ENCODE measurements around the gene GPATCH3. TPM values are rescaled to one million over a fixed set of nuclear protein-coding genes. Genes with fewer than 3 reads are reported as not detected.
A peak's percentile ranks its signal among the peaks of the same experiment; 100 is the strongest.
"Not testable (repeated sequence)": the region's sequence is repeated elsewhere in the genome, so short reads cannot be mapped to it uniquely, and the experiment has no call there.

GPATCH3 gene
- total RNA-seq, 1 experiment from 2014 or later = 14.5 TPM

- not testable (repeated sequence) for DNase-seq (ENCODE audit: low read depth)
Measured at GRCh38 chr1:26873097-26873496, 27.2 kb downstream of the GPATCH3 start.

DNA sequence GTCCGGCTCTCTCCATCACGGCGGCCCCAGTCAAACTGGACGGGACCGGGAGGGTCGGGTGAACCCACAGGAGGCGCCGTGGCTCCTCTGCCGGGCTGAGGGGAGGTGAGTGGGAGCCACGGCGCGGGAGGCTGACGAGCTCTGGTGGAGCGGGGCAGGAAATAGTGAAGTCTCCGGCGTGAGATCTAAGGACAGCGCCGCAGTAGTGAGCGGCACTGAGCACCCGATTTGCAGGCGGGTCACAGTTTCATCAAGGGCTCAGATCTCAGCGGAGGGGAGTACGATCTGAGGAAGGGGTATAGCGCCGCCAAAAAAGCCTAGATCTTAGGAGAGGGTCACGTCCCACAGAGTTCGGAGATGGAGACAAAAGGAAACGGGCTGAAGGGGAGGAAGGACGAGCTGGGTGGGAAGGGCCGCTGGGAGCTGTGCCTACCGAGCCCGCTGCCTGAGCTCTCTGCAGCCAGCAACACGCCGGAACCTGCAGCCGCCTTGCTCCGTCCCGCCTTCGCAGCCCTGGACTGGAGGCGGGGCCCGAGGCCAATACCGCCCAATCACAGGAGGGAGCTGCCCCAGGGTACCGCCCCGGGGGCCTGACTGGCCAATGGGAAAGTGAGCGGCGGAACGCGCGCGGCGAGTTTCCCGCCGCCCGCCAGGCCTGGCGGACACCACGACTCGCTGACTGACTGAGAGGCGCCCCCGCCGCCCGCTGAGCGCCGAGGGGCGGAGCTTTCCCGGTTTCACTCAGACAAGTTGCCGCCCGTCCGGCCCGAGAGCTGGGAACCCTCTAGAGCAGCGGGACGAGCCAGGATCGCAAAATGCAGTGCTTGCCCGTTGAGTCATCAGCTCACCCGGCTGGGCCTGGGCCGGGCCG, 35.4 kb downstream of the GPATCH3 start:
- peak; percentile 99 for DNase-seq (ENCODE audit: low read depth)

DNA sequence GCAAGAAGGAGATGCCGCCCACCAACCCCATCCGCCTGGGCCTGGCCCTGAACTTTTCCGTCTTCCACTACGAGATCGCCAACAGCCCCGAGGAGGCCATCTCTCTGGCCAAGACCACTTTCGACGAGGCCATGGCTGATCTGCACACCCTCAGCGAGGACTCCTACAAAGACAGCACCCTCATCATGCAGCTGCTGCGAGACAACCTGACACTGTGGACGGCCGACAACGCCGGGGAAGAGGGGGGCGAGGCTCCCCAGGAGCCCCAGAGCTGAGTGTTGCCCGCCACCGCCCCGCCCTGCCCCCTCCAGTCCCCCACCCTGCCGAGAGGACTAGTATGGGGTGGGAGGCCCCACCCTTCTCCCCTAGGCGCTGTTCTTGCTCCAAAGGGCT, 36.6 kb downstream of the GPATCH3 start:
- no peak for DNase-seq (ENCODE audit: low read depth)

GRCh38 chr1:26862781-26863684, 37.2 kb downstream of the GPATCH3 start, which contains the start of gene SFN:
Gene SFN, plus strand, starts transcription at chr1:26863149. Its CDS starts 64 bp downstream, at chr1:26863213.
- peak; percentile 67 for DNase-seq (ENCODE audit: low read depth)

DNA sequence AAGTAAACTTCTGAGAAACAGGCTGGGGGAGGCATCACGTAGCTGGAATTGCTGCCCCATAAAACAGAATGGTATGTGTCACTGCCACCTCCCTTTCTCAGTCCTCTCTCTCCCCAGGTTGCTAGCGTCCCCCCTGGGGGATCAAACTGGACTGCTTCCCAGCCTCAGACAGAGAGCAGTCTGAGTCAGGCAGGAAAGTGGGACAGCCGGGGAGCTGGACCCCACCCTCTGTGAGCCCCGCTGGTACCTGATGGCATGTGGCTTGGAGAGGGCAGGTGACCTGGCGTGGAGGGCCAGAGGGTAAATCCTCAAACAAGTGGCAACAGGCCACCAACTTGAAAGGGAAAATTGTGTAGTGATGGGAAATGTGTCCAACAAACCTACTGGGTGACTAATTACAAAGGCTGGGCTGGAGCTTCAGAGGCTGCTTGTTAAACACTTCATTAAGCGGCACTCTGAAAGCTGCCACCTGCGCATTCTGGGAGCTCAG, 38.3 kb downstream of the GPATCH3 start:
- peak; percentile 78 for DNase-seq (ENCODE audit: low read depth)

DNA sequence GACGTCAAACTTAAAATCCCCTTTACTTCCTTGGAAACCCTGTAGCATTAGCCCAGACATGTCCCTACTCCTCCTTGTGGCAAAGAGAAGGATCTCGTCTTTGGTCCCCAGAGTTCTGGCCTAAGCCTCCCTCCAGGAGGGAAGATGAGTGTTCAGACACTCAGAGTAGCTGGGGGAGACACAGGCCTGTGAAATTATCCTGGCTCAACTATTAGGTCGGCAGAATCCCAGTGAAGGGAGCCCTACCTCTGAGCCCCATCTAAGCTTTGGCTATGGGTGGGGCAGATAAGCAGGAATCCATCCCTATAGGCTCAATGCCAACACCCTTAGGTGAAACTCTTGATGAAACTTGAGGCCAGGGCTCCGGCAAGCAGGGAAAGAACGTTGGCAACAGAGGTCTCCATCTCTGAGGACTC, 39.0 kb downstream of the GPATCH3 start:
- DNase-seq (ENCODE audit: low read depth) = peak; percentile 64

- peak; percentile 55 for DNase-seq (ENCODE audit: low read depth)
Measured at GRCh38 chr1:26858891-26859640, 41.2 kb downstream of the GPATCH3 start.

DNA sequence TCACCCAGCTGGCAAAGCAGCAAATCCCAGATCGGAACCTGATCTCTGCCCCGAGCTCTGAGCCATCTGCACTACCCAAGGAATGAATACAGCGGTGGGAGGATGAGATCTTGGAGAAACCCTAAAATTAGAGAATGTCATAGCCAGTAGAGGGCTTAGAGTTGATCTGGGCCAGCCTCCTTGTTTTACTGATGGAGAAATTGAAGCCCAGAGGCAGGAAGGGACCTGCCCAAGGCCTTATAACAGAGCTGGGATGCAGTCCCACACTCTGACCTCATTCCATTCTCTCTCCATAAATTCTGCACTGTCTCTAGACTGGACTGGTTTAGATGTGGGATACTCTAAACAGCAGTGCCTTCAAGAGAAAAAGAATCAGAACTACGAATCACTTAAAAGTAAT, 42.1 kb downstream of the GPATCH3 start:
- no peak for DNase-seq (ENCODE audit: low read depth)

DNA sequence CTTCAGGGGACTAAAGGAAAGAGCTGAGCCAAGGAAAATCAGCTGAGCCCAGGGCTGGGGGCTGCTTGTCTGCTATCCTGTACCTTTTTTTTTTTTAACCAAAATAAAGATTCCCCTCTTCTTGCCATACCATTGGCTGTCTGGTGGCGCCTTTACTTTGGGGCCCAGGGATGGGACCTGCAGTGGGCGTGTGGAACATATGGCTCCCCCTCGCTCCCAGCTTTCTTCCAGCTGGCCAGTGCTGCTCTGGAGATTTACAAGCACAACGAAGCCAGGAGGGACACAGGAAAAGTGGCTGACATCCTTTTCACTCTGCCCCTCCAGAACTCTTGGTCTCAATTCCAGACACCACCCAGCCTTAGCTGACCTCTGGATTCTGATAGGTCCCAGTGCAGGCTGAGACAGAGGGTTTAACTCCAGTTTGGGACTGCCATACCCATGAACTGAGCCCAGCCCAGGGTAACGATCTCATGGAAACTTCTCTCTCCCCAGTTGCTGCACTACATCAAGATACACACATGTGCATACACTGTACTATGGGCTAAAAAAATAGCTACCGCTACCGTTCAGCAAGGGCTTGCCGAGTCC, 42.7 kb downstream of the GPATCH3 start:
- no peak for DNase-seq (ENCODE audit: low read depth)

GRCh38 chr1:26856604-26857469, 43.4 kb downstream of the GPATCH3 start:
- DNase-seq (ENCODE audit: low read depth) = no peak

- DNase-seq (ENCODE audit: low read depth) = no peak
Measured at GRCh38 chr1:26856181-26856580, 44.1 kb downstream of the GPATCH3 start.

GRCh38 chr1:26855636-26856035, 44.6 kb downstream of the GPATCH3 start:
- no peak for DNase-seq (ENCODE audit: low read depth)

- no peak for DNase-seq (ENCODE audit: low read depth)
Measured at GRCh38 chr1:26854906-26855305, 45.4 kb downstream of the GPATCH3 start.

GRCh38 chr1:26853600-26853999, 46.7 kb downstream of the GPATCH3 start:
- no peak for DNase-seq (ENCODE audit: low read depth)

DNA sequence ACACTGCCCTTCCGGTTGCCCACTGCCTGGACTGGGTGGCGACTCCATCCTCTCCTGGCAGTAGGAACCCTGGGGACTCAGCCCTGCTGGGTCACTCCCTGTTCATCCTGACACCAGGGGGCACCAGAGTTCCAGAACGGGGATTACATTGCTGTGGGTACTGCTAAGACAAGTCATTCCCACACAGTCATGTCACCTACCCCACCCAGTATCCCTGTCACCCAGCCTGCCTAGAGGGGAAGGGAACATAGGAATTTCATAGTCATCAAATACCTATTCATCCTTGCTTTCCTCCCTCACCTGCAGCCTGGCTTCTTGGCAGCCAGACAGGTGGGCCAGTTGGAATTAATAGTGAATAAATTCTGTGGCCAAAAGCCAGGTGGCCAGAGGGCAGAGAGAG, 47.1 kb downstream of the GPATCH3 start:
- DNase-seq (ENCODE audit: low read depth) = peak; percentile 85

GRCh38 chr1:26852701-26853100, 47.6 kb downstream of the GPATCH3 start:
- no peak for DNase-seq (ENCODE audit: low read depth)

DNA sequence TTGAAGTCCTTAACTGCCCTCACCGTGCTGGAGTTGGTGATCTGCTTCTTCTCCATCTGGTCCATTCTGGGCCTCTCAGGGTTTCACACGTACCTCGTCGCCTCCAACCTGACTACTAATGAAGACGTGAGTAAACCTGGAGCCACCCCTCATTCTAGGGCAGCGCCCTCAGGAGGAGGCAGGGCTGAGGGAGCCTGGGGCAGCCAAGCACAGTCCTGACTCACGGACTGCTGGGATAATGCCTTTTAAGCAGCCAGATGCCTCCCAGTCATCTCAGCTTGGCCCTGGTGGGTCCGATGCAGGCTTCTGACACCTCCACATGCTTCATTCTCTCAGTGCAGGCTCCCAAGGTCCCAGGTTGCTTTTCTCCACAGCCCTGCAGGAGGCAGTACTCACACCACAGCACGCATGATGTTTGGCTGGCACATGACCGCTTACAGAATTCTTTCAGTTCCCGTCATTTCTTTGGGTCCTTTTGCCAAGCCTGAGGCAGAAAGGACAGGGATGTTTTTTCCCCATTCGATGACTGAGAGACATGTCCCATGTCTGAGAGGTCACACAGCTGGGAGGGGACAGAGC, 49.1 kb downstream of the GPATCH3 start:
- DNase-seq (ENCODE audit: low read depth) = no peak

GRCh38 chr1:26848941-26849774, 51.1 kb downstream of the GPATCH3 start:
- DNase-seq (ENCODE audit: low read depth) = peak; percentile 95

DNA sequence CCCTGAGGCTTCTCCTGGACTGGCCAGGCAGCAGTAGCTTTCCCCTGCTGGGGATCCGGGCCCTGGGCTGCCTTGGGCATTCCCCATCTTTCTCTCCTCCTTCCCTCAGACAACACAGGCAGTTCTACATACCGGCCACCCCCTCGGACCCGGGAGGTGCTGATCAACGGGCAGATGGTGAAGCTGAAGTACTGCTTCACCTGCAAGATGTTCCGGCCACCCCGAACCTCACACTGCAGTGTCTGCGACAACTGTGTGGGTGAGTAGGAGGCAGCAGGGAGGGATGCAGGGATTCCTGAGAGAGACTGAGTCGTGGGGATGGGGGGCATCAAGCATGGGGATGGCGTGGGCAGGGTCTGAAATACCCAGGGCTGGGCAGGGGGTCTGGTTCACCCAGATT, 51.8 kb downstream of the GPATCH3 start:
- no peak for DNase-seq (ENCODE audit: low read depth)

Data from M059J (cell line).